Loucy (cell line): ENCODE data around the gene ZKSCAN1.

Source experiments
- H2AFZ ChIP-seq: fragments of 200-600 bp; sonication (generic); 2 replicates; pipeline ENCODE4 v1.6.0; 2016; ENCODE audit warnings: antibody characterized with exemption, mild to moderate bottlenecking, low read length, moderate library complexity
- H3F3A ChIP-seq: fragments of 200-600 bp; 2 replicates; pipeline ENCODE4 v1.6.0; 2016; ENCODE audit warnings: antibody characterized with exemption, low read depth, mild to moderate bottlenecking
- H3K27me3 ChIP-seq: fragments of 200-600 bp; sonication (generic); 2 replicates; pipeline ENCODE4 v1.6.1; 2014; ENCODE audit warnings: low read length, mild to moderate bottlenecking; ENCODE audit not compliant: insufficient read depth, poor library complexity, severe bottlenecking
- H3K36me3 ChIP-seq: fragments of 200-600 bp; sonication (generic); 2 replicates; pipeline ENCODE4 v1.6.1; 2016; ENCODE audit warnings: low read length; ENCODE audit not compliant: insufficient read depth
- H3K4me1 ChIP-seq: fragments of 200-600 bp; sonication (generic); 2 replicates; pipeline ENCODE4 v1.5.1; 2014; ENCODE audit warnings: low read length, mild to moderate bottlenecking; ENCODE audit not compliant: insufficient read depth, poor library complexity, severe bottlenecking
- H3K4me2 ChIP-seq: fragments of 200-600 bp; sonication (generic); 2 replicates; pipeline ENCODE4 v1.6.0; 2014; ENCODE audit warnings: antibody characterized with exemption, low read length, low read depth, mild to moderate bottlenecking; ENCODE audit not compliant: poor library complexity, severe bottlenecking
- H3K4me3 ChIP-seq: fragments of 200-600 bp; sonication (generic); 2 replicates; pipeline ENCODE4 v1.5.1; 2014; ENCODE audit warnings: low read length, mild to moderate bottlenecking, mixed read lengths; ENCODE audit not compliant: poor library complexity, severe bottlenecking
- H3K79me2 ChIP-seq: fragments of 200-600 bp; sonication (generic); 2 replicates; pipeline ENCODE4 v1.6.1; 2014; ENCODE audit warnings: low read length; ENCODE audit not compliant: insufficient read depth
- H3K9ac ChIP-seq: fragments of 200-600 bp; sonication (generic); 2 replicates; pipeline ENCODE4 v1.6.0; 2014; ENCODE audit warnings: mild to moderate bottlenecking, low read depth, low read length, moderate library complexity; ENCODE audit not compliant: poor library complexity, severe bottlenecking
- H3K9me2 ChIP-seq: fragments of 200-600 bp; sonication (generic); replicated peaks from 2 replicates; pipeline ENCODE4 v1.6.1; 2016; ENCODE audit warnings: low read depth, low read length, mixed read lengths
- H3K9me3 ChIP-seq: fragments of 200-600 bp; sonication (generic); 2 replicates; pipeline ENCODE4 v1.6.1; 2014; ENCODE audit warnings: mild to moderate bottlenecking, antibody characterized with exemption, low read length, low read depth; ENCODE audit not compliant: insufficient read depth
- H4K20me1 ChIP-seq: fragments of 200-600 bp; sonication (generic); 2 replicates; pipeline ENCODE4 v1.6.0; 2014; ENCODE audit warnings: antibody characterized with exemption, low read length, mild to moderate bottlenecking; ENCODE audit not compliant: insufficient read depth, poor library complexity, severe bottlenecking
- EZH2phosphoT487 ChIP-seq: fragments of 200-600 bp; IDR thresholded peaks from 2 replicates; pipeline ENCODE4 v1.6.1; 2018; ENCODE audit warnings: antibody characterized with exemption, mild to moderate bottlenecking, moderate library complexity, borderline replicate concordance
- TF ChIP-seq, protein P1 (sequence below): fragments of 200-600 bp; sonication (generic); conservative IDR thresholded peaks from 2 replicates; pipeline ENCODE4 v1.5.1; 2014; ENCODE audit warnings: mild to moderate bottlenecking, antibody characterized with exemption, low read length

The ZKSCAN1 gene

GRCh38 chr7:100023526-100023925 is 8.1 kb downstream of the ZKSCAN1 start:
- Histone ChIP-seq H2AFZ (no peak overlapping the region), H3K9ac (no peak overlapping the region), H3K9me2 (no peaks in the 10 kb centered on the region), H3K79me2 (peaks cover 37% of the 10 kb centered on the region; the same call in 1 of the 2 replicates), H3K4me2 (no peak overlapping the region), H4K20me1 (peaks cover 15% of the 10 kb centered on the region), H3K4me3 (no peak overlapping the region), H3K9me3 (no peaks in the 10 kb centered on the region), H3K27me3 (no peaks in the 10 kb centered on the region), H3K4me1 (no peaks in the 10 kb centered on the region), H3F3A (no peaks in the 10 kb centered on the region), H3K36me3 (peaks cover 41% of the 10 kb centered on the region; the same call in 1 of the 2 replicates)
- TF ChIP-seq, protein P1, sequence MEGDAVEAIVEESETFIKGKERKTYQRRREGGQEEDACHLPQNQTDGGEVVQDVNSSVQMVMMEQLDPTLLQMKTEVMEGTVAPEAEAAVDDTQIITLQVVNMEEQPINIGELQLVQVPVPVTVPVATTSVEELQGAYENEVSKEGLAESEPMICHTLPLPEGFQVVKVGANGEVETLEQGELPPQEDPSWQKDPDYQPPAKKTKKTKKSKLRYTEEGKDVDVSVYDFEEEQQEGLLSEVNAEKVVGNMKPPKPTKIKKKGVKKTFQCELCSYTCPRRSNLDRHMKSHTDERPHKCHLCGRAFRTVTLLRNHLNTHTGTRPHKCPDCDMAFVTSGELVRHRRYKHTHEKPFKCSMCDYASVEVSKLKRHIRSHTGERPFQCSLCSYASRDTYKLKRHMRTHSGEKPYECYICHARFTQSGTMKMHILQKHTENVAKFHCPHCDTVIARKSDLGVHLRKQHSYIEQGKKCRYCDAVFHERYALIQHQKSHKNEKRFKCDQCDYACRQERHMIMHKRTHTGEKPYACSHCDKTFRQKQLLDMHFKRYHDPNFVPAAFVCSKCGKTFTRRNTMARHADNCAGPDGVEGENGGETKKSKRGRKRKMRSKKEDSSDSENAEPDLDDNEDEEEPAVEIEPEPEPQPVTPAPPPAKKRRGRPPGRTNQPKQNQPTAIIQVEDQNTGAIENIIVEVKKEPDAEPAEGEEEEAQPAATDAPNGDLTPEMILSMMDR: no peak
- no peak for TF ChIP-seq EZH2phosphoT487

GRCh38 chr7:100024020-100024619 is 8.7 kb downstream of the ZKSCAN1 start:
- H3K79me2 ChIP-seq: peaks cover 31% of the 10 kb centered on the region; the same call in 1 of the 2 replicates
- H3K4me3 ChIP-seq: no peak overlapping the region
- H3K4me1 ChIP-seq: no peaks in the 10 kb centered on the region
- H3K9me3 ChIP-seq: no peaks in the 10 kb centered on the region
- peaks cover 15% of the 10 kb centered on the region for H4K20me1 ChIP-seq
- no peak overlapping the region for H2AFZ ChIP-seq
- H3K9me2 ChIP-seq: no peaks in the 10 kb centered on the region
- H3K27me3 ChIP-seq: no peaks in the 10 kb centered on the region
- TF ChIP-seq, protein P1: no peak
- no peak for TF ChIP-seq EZH2phosphoT487
- H3K4me2 ChIP-seq: no peak overlapping the region
- H3K36me3 ChIP-seq: peaks cover 41% of the 10 kb centered on the region; the same call in 1 of the 2 replicates
- H3F3A ChIP-seq: no peaks in the 10 kb centered on the region
- no peak overlapping the region for H3K9ac ChIP-seq

- H4K20me1 ChIP-seq: peaks cover 4% of the 10 kb centered on the region
- no peaks in the 10 kb centered on the region for H3K4me1 ChIP-seq
- H3K9me3 ChIP-seq: no peaks in the 10 kb centered on the region
- no peak for TF ChIP-seq EZH2phosphoT487
- TF ChIP-seq, protein P1: no peak
- no peak overlapping the region for H3K4me2 ChIP-seq
- H3K27me3 ChIP-seq: no peaks in the 10 kb centered on the region
- no peak overlapping the region for H3K9ac ChIP-seq
- H3K36me3 ChIP-seq: peaks cover 66% of the 10 kb centered on the region; the same call in 1 of the 2 replicates
- H2AFZ ChIP-seq: no peak overlapping the region
- peaks cover 3% of the 10 kb centered on the region; the same call in 1 of the 2 replicates for H3K79me2 ChIP-seq
- no peak overlapping the region for H3K4me3 ChIP-seq
- H3K9me2 ChIP-seq: no peaks in the 10 kb centered on the region
- H3F3A ChIP-seq: no peaks in the 10 kb centered on the region
Observed at GRCh38 chr7:100027197-100027596, 11.8 kb downstream of the ZKSCAN1 start.
